ENCODE results near the gene CRY1. TPM values are rescaled to one million over a fixed set of nuclear protein-coding genes. Genes with fewer than 3 reads are reported as not detected.

The CRY1 gene
- total and polyA plus RNA-seq, 2 of the 4 experiments (the other 2 are of a cell fraction): 5.9 to 9.9 TPM

DNA sequence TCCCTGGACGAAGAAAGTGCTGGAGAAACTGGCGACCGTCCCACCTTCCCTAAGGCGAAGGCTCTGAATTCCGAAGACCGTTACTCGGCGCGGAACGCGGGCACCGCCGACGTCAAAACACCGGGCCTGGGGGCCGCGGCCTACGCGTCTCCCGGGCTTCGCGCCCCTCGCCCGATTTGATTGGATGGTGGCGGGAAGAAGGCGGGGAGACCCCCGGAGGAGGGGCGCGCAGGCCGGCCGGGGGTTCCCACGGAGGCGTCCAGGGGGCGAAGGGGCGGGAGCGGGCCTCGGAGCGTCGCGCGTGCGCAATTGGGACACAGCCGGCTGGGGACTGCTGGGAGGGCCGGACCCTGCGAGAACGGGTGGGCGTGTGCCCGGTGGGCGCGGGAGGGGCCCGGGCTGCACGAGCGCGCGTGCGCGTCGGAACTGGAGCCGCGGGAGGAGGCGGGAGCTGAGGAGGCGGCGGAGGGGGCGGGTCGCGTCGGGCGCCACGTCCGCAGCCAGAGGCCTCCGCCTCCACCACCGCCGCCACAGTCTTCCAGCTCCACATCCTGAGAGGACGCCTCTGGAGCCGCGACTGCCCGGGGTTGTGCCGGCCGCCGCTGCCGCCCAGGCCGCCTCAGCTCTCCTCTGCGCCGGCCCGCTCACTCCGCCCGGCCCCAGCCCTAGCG lies 137.8 kb downstream of the CRY1 start, which contains the start of gene TMEM263:
Gene TMEM263, plus strand, starts transcription at position 531 of the 671 bp plus-strand sequence. CDS start 11,210 bp downstream, outside the sequence.
- Histone ChIP-seq H3K4ac (ENCODE audit: low read depth, low read length) (peak within 1 kb of the TSS; percentile 95), H3K9me3 (ENCODE audit: control insufficient read depth, insufficient read depth, low read length) (no peaks in the 10 kb centered on the region), H3K23ac (ENCODE audit: low read depth, low read length) (peak within 1 kb of the TSS; percentile 91), H4K91ac (ENCODE audit: insufficient read depth, low read depth, low read length) (peak within 1 kb of the TSS; percentile 91), H3K56ac (ENCODE audit: extremely low read depth, insufficient read depth, low read length) (peak within 1 kb of the TSS; percentile 82), H4K5ac (ENCODE audit: low read depth, low read length) (peak within 1 kb of the TSS; percentile 78), H2BK5ac (ENCODE audit: low read depth, low read length, poor library complexity, severe bottlenecking) (peak within 1 kb of the TSS; percentile 94), H4K20me1 (ENCODE audit: insufficient read depth, low read length) (peaks cover 31% of the 10 kb centered on the region), H3K36me3 (ENCODE audit: control insufficient read depth, insufficient read depth, low read length) (peaks cover 5% of the 10 kb centered on the region; the same call in 1 of the 2 replicates), H4K8ac (ENCODE audit: low read depth in 2 of 2, low read length in 2 of 2) (peak within 1 kb of the TSS; percentile 78 to 85), H3K9me1 (ENCODE audit: insufficient read depth, low read length) (no peaks in the 10 kb centered on the region), H2BK120ac (ENCODE audit: low read depth, low read length) (peak within 1 kb of the TSS; percentile 56), H3K18ac (ENCODE audit: low read depth, low read length) (peak within 1 kb of the TSS; percentile 68), H3K27ac (ENCODE audit: insufficient read depth, low read length) (peak within 1 kb of the TSS; percentile 90), H3K4me1 (ENCODE audit: control insufficient read depth, insufficient read depth, low read length) (peaks cover 4% of the 10 kb centered on the region), H3K9ac (ENCODE audit: low read depth, low read length) (peak within 1 kb of the TSS; percentile 94), H2AK9ac (replicated peaks; ENCODE audit: low read depth, low read length, poor library complexity) (peak within 1 kb of the TSS; percentile 100), H2AK5ac (ENCODE audit: low read depth, low read length) (peak within 1 kb of the TSS; percentile 72), H3K14ac (replicated peaks; ENCODE audit: low read depth, low read length) (peak within 1 kb of the TSS; percentile 99), H2BK15ac (ENCODE audit: low read depth, low read length) (peak within 1 kb of the TSS; percentile 27; the same call in 1 of the 3 replicates), H3K4me2 (ENCODE audit: low read depth, low read length) (peak within 1 kb of the TSS; percentile 96), H3K4me3 (ENCODE audit: insufficient read depth, low read depth, low read length) (peak within 1 kb of the TSS; percentile 85), H3K27me3 (ENCODE audit: control insufficient read depth, insufficient read depth, low read length) (no peaks in the 10 kb centered on the region), H2AFZ (replicated peaks; ENCODE audit: low read length, poor library complexity) (peak within 1 kb of the TSS; percentile 91), H3K79me1 (ENCODE audit: low read depth in 1 of 2, low read length in 2 of 2) (peaks cover 8 to 20% of the 10 kb centered on the region in 2 experiments), H2BK20ac (ENCODE audit: low read depth, low read length) (no peak within 1 kb of the TSS)
- no TSS peak for BruUV-seq (replicated peaks)
- POLR2A ChIA-PET (ENCODE audit: unreplicated experiment): interaction anchor here (0.5 to 1.5 kb wide), 5 partner anchors 10 to 208 kb away, joined by 3 to 5 read pairs (median 4); no protein-coding TSS in a partner anchor
- CTCF ChIA-PET: interaction anchor here (1.3 kb wide), 1 partner anchor 149 kb away, joined by 4 read pairs; no protein-coding TSS in a partner anchor
- DNase-seq (peak; percentile 95), ATAC-seq (ENCODE audit: low read depth) (peak; percentile 86)
- intact Hi-C loops (cut with micrococcal nuclease): loop anchor here (1.0 kb wide), 2 partner anchors 137 to 181 kb away; partner anchors contain the start of gene RIC8B
- dilution Hi-C loops (cut with HindIII; ENCODE audit: low sequenced_read_pairs, unreplicated experiment): no loop called here
- in situ Hi-C loops (cut with MboI; ENCODE audit: low sequenced_read_pairs): no loop called here
- TF ChIP-seq, protein P1, sequence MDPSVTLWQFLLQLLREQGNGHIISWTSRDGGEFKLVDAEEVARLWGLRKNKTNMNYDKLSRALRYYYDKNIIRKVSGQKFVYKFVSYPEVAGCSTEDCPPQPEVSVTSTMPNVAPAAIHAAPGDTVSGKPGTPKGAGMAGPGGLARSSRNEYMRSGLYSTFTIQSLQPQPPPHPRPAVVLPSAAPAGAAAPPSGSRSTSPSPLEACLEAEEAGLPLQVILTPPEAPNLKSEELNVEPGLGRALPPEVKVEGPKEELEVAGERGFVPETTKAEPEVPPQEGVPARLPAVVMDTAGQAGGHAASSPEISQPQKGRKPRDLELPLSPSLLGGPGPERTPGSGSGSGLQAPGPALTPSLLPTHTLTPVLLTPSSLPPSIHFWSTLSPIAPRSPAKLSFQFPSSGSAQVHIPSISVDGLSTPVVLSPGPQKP (IDR thresholded peaks at IDR 0.05; ENCODE audit: borderline replicate concordance, low read depth, low read length): no peak
- no peak for TF ChIP-seq NFE2L2 (IDR thresholded peaks at IDR 0.05; ENCODE audit: low read depth, low read length)
- peak; percentile 97 for TF ChIP-seq POLR2A (IDR thresholded peaks at IDR 0.05; ENCODE audit: low read depth, low read length)
- TF ChIP-seq MXI1 (IDR thresholded peaks at IDR 0.05; ENCODE audit: borderline replicate concordance, low read depth, low read length): 0 out of 2 replicates have a peak, but pooled peaks have one; percentile 27
- peak; percentile 9; the same call in 1 of the 2 replicates for TF ChIP-seq BHLHE40 (IDR thresholded peaks at IDR 0.05; ENCODE audit: low read depth, low read length)
- TF ChIP-seq MAZ (IDR thresholded peaks at IDR 0.05; ENCODE audit: borderline replicate concordance, low read depth, low read length): peak; percentile 90; the same call in 1 of the 2 replicates
- 0% methylated on average over 31 of the region's 88 CpGs; no CpG with 5 or more reads in 1 of the 2 experiments for WGBS, 2 experiments (ENCODE audit: extremely low coverage in 2 of 2, insufficient read length in 1 of 2)

All from IMR-90 (cell line).